Measurements from ENCODE around the gene SLF1.

DNA sequence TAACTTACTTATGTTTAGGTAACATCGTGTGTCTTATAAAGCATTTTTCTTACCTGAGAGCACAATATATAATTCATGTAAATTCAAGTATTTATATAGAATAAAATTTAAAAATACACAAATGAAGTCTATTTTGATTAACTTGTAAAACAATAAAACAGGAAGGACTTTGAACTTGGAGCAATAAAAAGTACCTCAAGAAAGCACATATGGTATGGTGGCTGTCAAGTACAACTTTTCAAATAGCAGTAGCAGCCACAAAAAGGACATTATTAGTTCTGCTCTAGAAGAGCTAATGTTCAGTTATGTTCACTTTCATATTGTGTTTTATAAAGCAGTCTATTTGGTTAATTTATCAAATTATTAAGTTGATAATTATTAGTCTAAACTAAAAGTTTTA, 31.4 kb downstream of the SLF1 start:
- TF ChIP-seq, protein P1, sequence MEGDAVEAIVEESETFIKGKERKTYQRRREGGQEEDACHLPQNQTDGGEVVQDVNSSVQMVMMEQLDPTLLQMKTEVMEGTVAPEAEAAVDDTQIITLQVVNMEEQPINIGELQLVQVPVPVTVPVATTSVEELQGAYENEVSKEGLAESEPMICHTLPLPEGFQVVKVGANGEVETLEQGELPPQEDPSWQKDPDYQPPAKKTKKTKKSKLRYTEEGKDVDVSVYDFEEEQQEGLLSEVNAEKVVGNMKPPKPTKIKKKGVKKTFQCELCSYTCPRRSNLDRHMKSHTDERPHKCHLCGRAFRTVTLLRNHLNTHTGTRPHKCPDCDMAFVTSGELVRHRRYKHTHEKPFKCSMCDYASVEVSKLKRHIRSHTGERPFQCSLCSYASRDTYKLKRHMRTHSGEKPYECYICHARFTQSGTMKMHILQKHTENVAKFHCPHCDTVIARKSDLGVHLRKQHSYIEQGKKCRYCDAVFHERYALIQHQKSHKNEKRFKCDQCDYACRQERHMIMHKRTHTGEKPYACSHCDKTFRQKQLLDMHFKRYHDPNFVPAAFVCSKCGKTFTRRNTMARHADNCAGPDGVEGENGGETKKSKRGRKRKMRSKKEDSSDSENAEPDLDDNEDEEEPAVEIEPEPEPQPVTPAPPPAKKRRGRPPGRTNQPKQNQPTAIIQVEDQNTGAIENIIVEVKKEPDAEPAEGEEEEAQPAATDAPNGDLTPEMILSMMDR (IDR thresholded peaks at IDR 0.05): no peak
- TF ChIP-seq POLR2A (IDR thresholded peaks at IDR 0.05): no peak

Measured in testis (tissue), 2 donors.